Choroid plexus epithelial cell (primary cell): ENCODE measurements around the gene LGMN.
"Not testable (repeated sequence)": the region's sequence is repeated elsewhere in the genome, so short reads cannot be mapped to it uniquely, and the experiment has no call there.

Source experiments
- DNase-seq: peaks from one replicate; pipeline ENCODE4 v3.0.0-alpha.2; 2010; ENCODE audit warnings: low read depth
- H3K4me3 ChIP-seq: 2 replicates; pipeline ENCODE4 v1.5.1; 2011; ENCODE audit warnings: low read depth, mild to moderate bottlenecking, control low read depth, low read length, moderate library complexity
- TF ChIP-seq, protein P1 (sequence below): conservative IDR thresholded peaks from 2 replicates; pipeline ENCODE4 v1.5.1; 2011; ENCODE audit warnings: low read depth, mild to moderate bottlenecking, control low read depth, inconsistent platforms, low read length, moderate library complexity

LGMN gene

DNA sequence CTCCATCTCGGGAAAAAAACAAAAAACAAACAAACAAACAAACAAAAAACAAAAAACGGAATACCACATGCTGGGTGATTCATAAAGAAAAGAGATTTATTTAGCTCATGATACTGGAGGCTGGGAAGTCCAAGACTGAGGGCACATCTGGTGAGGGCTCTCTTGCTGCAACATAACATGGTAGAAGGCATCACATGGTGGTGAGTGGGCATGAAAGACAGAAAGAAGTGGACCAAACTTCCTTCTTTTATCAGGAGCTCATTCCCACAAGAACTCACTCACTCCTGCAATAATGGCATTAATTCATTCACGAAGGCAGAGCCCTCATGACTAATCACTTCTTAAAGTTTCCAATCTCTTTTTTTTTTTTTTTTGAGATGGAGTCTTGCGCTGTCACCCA, 8.0 kb upstream of the LGMN start:
- no peak overlapping the region for H3K4me3 ChIP-seq
- TF ChIP-seq, protein P1, sequence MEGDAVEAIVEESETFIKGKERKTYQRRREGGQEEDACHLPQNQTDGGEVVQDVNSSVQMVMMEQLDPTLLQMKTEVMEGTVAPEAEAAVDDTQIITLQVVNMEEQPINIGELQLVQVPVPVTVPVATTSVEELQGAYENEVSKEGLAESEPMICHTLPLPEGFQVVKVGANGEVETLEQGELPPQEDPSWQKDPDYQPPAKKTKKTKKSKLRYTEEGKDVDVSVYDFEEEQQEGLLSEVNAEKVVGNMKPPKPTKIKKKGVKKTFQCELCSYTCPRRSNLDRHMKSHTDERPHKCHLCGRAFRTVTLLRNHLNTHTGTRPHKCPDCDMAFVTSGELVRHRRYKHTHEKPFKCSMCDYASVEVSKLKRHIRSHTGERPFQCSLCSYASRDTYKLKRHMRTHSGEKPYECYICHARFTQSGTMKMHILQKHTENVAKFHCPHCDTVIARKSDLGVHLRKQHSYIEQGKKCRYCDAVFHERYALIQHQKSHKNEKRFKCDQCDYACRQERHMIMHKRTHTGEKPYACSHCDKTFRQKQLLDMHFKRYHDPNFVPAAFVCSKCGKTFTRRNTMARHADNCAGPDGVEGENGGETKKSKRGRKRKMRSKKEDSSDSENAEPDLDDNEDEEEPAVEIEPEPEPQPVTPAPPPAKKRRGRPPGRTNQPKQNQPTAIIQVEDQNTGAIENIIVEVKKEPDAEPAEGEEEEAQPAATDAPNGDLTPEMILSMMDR, result no peak
- no peak for DNase-seq

DNA sequence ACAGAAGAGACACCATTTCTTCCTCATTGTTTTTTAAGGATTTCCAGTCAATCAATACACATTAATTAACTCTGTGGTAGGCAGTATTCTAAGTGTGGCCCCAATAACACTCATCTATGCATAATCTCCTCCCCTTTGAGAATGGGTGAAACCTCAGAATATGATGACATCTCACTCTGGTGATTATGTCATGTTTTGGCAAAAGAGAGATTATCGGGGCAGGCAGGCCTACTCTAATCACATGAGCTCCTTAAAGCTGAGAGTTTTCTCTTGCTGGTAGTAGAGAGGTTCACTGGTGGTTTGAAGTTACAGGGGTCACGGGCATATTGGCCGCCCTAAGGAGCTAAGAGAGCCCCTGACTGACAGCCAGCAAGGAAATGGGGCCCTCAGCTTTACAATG, 7.1 kb upstream of the LGMN start:
- TF ChIP-seq, protein P1, result no peak
- H3K4me3 ChIP-seq, result no peak overlapping the region
- peak; percentile 47 for DNase-seq

DNA sequence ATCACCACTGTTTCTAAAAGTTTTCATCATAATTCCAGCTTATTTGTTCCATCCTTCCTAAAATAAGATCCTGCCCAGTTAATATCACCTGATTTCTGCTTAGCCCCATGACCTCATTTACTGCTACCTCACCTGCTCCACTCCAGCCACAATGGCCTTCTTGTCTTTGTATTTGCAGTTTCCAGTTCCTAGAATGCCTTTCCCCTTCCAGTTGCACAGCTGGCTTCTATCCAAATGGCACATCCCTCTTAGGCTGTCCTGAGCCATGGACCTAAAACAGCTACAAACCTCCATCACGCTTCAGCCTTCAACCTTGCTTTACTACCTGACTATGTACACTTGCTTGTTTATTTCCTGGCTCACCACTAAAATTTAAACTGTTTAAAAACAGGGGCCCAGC, 6.5 kb upstream of the LGMN start:
- TF ChIP-seq, protein P1, result no peak
- no peak overlapping the region for H3K4me3 ChIP-seq
- no peak for DNase-seq

DNA sequence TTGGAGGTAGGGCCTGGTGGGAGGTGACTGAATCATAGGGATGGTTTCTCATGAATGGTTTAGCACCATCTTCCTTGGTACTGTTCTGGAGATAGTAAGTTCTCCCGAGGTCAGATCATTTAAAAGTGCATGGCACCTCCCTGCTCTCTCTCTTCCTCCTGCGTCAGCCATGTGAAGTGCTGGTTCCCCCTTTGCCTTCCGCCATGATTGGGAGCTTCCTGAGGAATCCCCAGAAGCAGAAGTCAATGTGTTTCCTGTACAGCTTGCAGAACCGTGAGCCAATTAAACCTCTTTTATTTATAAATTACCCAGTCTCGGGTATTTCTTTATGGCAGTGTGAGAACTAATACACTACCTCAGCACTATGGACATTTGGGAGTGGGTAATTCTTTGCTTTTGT, 4.8 kb upstream of the LGMN start:
- DNase-seq, result no peak
- TF ChIP-seq, protein P1, result no peak
- no peak overlapping the region for H3K4me3 ChIP-seq

DNA sequence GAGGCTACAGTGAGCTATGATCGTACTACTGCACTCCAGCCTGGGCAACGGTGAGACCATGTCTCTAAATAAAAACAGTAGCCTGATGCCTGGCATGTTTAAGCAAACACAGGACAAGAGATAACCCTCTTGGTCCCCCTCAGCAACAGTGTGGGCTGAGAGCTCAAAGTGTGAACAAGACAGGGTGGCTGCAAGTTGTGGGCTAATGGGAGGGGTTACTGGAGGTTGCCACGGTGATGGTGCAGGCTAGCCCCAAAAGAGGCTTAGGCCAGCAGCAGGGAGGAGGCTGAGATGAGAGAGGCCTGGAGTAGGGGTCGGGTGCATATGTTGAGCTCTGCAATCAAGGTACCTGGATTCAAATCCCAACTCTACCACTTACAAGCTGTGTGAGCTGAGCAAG, 3.4 kb upstream of the LGMN start:
- TF ChIP-seq, protein P1, result no peak
- no peak overlapping the region for H3K4me3 ChIP-seq
- DNase-seq, result no peak

DNA sequence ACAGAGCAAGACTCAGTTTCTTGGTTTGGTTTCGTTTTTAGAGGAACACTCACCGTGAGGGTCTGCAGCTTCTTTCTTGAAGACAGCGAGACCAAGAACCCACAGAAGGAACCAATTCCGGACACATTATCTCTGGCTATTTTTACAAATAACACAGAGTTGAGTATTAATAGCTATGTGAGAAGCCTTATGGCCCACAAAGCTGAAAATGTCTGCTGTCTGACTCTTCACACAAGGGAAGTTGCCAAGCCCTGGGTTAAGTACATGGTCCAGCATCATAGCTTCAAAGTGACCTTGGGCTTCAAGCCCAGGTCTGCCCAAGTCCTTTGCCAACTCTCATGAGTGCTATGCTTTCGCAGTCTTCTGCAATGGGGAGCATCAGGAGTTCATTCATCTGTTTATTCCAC, 2.6 kb upstream of the LGMN start:
- no peak for DNase-seq
- TF ChIP-seq, protein P1, result no peak
- no peak overlapping the region for H3K4me3 ChIP-seq

DNA sequence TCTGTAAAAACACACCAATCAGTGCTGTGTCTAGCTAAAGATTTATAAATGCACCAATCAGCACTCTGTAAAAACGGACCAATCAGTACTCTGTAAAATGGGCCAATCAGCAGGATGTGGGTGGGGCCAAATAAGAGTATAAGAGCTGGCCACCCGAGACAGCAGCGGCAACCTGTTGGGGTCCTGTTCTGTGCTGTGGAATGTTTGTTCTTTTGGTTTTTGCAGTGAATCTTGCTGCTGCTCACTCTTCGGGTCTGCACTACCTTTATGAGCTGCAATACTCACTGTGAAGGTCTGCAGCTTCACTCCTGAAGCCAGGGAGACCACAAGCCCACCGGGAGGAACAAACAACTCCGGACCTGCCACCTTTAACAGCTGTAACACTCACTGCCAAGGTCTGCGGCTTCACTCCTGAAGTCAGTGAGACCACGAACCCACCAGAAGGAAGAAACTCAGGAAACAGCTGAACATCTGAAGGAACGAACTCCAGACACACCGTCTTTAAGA, 1.8 kb upstream of the LGMN start:
- H3K4me3 ChIP-seq, DNase-seq: not testable (repeated sequence)

DNA sequence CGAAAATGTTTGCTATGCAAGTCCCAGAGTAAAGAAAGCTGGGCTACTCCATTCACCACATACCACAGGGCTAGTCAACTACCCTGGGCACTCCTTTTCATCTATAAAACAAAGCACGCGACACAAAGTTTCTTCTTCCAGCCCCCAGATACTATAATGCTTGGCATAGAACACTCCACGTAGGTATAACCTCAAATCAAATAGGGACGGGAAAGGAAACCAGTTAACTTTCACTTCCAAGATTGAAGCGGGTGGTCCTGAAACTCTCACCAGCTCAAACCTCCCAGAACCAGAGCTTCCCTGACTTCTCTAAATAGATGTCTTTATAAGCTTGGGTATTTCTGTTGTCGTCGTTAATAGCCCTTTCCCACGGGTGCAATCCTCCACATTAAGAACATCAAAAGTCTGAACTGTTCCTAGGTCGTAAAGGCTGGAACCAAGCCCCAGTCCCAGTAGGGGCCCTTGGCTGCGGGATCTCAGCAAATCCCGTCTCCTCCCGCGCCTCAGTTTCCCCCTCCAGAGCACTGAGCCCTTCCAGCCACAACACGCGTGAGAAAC, 647 bp downstream of the LGMN start:
- DNase-seq, result peak; percentile 39
- H3K4me3 ChIP-seq, result peak overlapping the region; percentile 81
- TF ChIP-seq, protein P1, result no peak
